ENCODE results near the gene SLC9A3.
"Not testable (repeated sequence)": the region's sequence is repeated elsewhere in the genome, so short reads cannot be mapped to it uniquely, and the experiment has no call there.

The SLC9A3 gene

DNA sequence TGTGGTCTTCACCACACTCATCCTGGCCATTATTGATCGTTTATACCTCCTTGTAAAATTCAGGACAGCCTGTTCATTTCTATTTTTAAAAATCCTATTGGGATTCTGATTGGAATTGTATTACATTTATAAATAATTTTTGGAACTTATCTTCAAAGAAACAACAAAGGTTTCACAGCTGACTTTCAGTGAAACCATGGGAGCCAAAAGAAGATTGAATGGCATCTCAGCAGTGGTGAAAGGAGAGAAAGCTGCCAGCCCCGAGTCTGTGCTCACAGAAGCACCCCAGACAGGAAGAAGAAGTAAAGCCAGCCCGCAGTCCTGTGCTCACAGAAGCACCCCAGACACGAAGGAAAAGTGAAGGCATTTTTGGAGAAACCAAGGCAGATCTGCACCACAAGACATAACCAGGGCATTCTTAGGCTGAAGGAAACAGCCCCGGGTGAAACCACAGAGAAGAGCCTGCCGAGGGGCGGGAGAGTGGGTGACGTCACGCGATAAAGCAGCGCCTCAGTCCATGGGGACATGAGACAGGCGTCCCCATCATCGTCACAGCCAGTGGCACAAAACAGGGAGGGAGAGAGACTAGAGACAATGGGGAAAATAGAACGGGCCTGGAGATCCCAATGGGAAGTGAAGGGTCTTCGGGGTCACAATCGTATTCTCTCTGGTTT, 42.5 kb upstream of the SLC9A3 start:
- no peak for DNase-seq (ENCODE audit: low read depth, low spot score)
- TF ChIP-seq, protein P1, sequence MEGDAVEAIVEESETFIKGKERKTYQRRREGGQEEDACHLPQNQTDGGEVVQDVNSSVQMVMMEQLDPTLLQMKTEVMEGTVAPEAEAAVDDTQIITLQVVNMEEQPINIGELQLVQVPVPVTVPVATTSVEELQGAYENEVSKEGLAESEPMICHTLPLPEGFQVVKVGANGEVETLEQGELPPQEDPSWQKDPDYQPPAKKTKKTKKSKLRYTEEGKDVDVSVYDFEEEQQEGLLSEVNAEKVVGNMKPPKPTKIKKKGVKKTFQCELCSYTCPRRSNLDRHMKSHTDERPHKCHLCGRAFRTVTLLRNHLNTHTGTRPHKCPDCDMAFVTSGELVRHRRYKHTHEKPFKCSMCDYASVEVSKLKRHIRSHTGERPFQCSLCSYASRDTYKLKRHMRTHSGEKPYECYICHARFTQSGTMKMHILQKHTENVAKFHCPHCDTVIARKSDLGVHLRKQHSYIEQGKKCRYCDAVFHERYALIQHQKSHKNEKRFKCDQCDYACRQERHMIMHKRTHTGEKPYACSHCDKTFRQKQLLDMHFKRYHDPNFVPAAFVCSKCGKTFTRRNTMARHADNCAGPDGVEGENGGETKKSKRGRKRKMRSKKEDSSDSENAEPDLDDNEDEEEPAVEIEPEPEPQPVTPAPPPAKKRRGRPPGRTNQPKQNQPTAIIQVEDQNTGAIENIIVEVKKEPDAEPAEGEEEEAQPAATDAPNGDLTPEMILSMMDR (IDR thresholded peaks at IDR 0.05; ENCODE audit: low read depth, low read length) = no peak
- in situ Hi-C loops (cut with HindIII; ENCODE audit: low sequenced_read_pairs) = no loop called here
- H3K4me3 ChIP-seq (ENCODE audit: low read depth, low read length) = no peak overlapping the region

DNA sequence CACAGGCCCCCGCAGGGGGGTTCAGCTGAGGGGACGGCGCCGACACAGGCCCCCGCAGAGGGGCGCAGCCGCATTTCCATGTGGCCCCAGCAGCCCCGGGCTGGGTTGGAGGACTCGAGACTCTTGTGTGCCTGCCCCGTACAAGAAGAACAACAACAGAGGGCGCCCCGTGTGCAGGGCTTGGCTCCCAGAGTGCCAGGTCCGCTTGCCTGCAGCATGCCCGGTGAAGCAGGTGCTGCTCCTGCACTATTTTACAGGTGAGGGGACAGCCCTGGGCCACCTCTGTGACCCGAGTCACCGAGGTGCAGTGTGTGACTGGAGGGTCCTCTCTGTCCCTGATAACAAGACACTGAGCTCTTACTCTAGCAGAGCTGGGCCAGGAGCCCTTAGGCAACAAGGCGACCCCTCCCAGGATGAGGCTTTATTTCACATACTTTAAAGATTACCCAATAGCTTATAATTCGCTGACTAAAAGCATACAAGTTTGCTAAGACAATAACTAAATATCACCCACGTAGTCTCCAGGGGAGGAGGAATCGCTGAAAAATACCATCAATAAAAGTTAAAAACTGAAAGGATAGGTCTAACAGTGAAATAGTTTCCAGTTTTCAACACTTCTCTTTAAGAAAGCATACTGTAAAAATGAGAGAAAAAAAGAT, 41.7 kb upstream of the SLC9A3 start:
- DNase-seq (ENCODE audit: low read depth, low spot score) = peak; percentile 8
- in situ Hi-C loops (cut with HindIII; ENCODE audit: low sequenced_read_pairs) = no loop called here
- TF ChIP-seq, protein P1 (IDR thresholded peaks at IDR 0.05; ENCODE audit: low read depth, low read length) = no peak
- no peak overlapping the region for H3K4me3 ChIP-seq (ENCODE audit: low read depth, low read length)

DNA sequence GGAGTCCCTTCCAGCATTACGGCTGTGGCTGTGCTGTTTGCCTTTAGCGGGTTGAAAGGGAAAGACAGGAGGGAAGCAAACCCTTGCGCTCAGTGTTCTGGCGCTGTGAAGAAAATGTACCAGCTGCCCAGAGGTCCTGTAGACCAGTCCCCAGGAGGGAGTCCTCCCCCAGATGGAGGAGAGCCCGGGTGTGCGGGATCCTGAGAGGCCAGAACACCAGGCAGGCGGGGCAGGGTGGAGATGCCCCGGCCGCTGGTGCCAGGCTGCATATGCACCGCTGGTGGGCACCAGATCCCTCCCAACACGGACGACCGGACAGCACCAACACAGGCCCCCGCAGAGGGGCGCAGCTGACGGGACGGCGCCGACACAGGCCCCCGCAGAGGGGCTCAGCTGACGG, 37.2 kb upstream of the SLC9A3 start:
- in situ Hi-C loops (cut with HindIII; ENCODE audit: low sequenced_read_pairs) = no loop called here
- TF ChIP-seq, protein P1 (IDR thresholded peaks at IDR 0.05; ENCODE audit: low read depth, low read length) = no peak
- H3K4me3 ChIP-seq (ENCODE audit: low read depth, low read length) = no peak overlapping the region
- no peak for DNase-seq (ENCODE audit: low read depth, low spot score)

DNA sequence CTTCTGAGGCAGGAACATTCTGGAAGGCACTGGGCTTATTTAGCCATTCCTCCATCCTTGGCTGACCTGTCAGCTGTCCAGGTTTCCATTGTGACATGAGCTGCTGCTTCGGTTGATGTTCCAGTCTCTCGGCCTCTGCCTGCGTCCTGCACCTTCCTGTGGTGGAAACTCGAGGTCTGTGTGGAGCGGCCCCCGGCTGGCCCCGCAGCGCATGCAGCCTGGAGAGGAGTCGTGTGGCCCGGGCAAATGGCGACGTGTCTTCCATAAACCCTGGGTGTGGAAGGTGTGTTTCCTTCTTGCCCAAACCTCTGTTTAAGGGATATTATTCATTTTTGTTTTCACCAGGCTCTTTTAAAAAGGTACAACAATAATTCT, 36.5 kb upstream of the SLC9A3 start:
- no peak for DNase-seq (ENCODE audit: low read depth, low spot score)
- in situ Hi-C loops (cut with HindIII; ENCODE audit: low sequenced_read_pairs) = no loop called here
- TF ChIP-seq, protein P1 (IDR thresholded peaks at IDR 0.05; ENCODE audit: low read depth, low read length) = no peak
- no peak overlapping the region for H3K4me3 ChIP-seq (ENCODE audit: low read depth, low read length)

DNA sequence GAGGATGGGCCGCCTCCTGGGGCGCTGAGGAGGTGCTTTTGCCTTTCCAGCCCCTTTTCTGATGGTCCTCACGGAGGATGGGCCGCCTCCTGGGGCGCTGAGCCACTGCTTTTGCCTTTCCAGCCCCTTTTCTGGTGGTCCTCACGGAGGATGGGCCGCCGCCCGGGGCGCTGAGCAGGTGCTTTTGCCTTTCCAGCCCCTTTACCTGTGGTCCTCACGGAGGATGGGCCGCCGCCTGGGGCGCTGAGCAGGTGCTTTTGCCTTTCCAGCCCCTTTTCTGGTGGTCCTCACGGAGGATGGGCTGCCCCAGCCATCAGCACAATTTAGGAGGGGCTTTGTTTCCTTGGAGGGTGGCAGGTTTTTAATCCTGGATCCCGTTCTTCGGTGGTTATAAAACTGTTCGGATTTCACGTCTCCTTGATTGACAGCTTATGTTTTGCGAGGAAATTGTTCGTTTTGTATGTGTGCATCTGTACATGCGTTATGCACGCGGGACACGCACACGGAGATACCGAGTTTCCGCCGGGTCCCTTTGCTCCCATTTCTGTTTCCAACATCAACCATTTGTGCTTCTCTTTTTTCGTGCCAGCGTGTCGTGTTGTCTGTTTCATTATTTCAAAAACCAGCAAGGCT, 34.7 kb upstream of the SLC9A3 start:
- DNase-seq (ENCODE audit: low read depth, low spot score) = no peak
- H3K4me3 ChIP-seq (ENCODE audit: low read depth, low read length) = no peak overlapping the region
- TF ChIP-seq, protein P1 (IDR thresholded peaks at IDR 0.05; ENCODE audit: low read depth, low read length) = no peak
- in situ Hi-C loops (cut with HindIII; ENCODE audit: low sequenced_read_pairs) = no loop called here

DNA sequence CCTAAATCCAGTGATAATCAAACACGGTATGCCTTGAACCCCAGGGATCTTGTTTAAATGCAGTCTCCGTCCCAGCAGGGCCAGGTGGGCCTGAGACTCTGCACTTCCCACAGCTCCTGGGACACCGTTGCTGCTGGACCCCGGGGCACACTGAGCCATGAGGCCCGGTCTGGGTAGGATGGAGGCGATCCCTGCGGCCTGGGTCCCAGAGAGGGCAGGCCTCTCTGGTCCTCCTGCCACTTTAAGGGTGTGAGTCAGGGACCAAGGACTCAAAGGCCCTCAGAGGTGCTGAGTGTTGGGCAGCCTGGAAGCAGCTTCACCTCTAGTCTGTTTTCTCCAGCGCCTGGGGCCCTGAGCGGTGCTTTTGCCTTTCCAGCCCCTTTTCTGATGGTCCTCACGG, 34.1 kb upstream of the SLC9A3 start:
- in situ Hi-C loops (cut with HindIII; ENCODE audit: low sequenced_read_pairs) = no loop called here
- no peak for DNase-seq (ENCODE audit: low read depth, low spot score)
- TF ChIP-seq, protein P1 (IDR thresholded peaks at IDR 0.05; ENCODE audit: low read depth, low read length) = no peak
- H3K4me3 ChIP-seq (ENCODE audit: low read depth, low read length) = no peak overlapping the region

DNA sequence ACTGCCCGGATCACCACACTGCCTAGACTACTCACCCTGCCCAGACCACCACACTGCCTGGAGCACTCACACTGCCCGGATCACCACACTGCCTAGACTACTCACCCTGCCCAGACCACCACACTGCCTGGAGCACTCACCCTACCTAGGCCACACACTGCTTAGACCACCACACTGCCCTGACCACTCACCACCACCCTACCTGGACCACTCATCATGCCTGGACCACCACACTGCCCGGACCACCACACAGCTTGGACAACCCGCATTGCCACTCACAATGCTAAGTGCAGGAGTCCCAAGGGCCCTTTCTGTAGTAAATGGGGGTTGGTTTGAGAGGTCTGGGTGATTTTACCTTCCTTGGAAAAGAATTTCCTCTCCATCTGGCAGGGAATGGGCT, 33.7 kb upstream of the SLC9A3 start:
- in situ Hi-C loops (cut with HindIII; ENCODE audit: low sequenced_read_pairs); DNase-seq (ENCODE audit: low read depth, low spot score); H3K4me3 ChIP-seq (ENCODE audit: low read depth, low read length): not testable (repeated sequence)
